ENCODE measurements around the gene CD82. TPM values are rescaled to one million over a fixed set of nuclear protein-coding genes. Genes with fewer than 3 reads are reported as not detected.

The CD82 gene
- total RNA-seq, 3 donors from 2014 or later, result 27.2 to 43.2 (median 29.6) TPM

- no peak overlapping the region for H3K4me3 ChIP-seq
- no peaks in the 10 kb centered on the region for H3K36me3 ChIP-seq (ENCODE audit: low read depth)
- no peaks in the 10 kb centered on the region for H3K4me1 ChIP-seq (ENCODE audit: low read depth)
- no peaks in the 10 kb centered on the region for H3K9me3 ChIP-seq
- no peak for TF ChIP-seq CTCF (IDR thresholded peaks at IDR 0.05)
- DNase-seq (no peak), ATAC-seq (no peak)
- intact Hi-C loops (cut with DNase I, micrococcal nuclease), result no loop called here
Measured at GRCh38 chr11:44577231-44577830, 11.9 kb downstream of the CD82 start.

DNA sequence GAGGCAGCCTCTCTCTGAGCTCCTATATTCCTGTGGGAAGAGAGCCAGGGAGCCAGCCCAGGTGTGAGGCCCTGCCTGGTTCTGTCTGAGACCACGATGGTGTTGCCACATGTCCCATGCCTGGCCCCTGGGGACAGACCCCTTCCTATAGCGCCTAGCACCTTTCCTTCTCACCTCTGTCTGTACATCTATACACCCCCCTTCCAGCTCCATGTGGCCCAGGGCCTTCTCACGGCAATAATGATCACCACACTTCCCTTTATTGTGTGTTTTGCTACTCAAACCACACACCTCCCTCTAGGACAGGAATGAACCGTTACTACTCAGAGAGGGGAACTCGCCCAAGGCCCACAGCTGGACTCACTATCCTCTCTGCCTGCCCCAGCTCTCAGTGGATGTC lies 12.8 kb downstream of the CD82 start:
- ATAC-seq, result no peak
- Histone ChIP-seq H3K4me1 (ENCODE audit: low read depth) (no peaks in the 10 kb centered on the region), H3K36me3 (ENCODE audit: low read depth) (no peaks in the 10 kb centered on the region), H3K4me3 (no peak overlapping the region), H3K9me3 (no peaks in the 10 kb centered on the region)
- no peak for TF ChIP-seq CTCF (IDR thresholded peaks at IDR 0.05)
- intact Hi-C loops (cut with DNase I, micrococcal nuclease), result no loop called here
- DNase-seq, result no peak

DNA sequence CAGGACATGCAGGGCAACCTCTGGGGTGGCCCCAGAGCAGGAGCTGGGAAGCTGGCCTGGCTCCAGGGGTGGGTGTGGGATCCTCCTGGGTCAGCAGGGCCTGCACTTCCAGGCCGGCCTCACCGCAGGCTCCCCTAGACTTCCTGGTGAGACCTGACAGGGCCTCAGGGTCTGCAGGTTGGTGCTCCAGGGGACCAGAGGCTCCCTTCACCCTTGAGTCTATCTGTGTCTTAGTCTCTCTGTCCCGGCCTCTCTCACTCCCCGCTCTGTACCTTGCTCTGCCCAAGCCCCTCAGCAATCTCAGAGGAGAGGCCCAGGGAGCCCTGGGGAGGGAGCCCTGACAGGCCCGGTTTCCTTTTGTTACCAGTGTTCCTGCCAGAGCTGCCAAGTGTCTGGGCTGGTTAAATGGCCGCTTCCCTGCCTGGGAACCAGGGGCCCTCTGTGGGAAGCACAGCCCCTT lies 13.9 kb downstream of the CD82 start:
- Histone ChIP-seq H3K4me1 (ENCODE audit: low read depth) (peaks cover 3% of the 10 kb centered on the region), H3K4me3 (no peak overlapping the region), H3K36me3 (ENCODE audit: low read depth) (no peaks in the 10 kb centered on the region), H3K9me3 (no peaks in the 10 kb centered on the region)
- intact Hi-C loops (cut with DNase I, micrococcal nuclease), result no loop called here
- ATAC-seq, result no peak
- TF ChIP-seq CTCF (IDR thresholded peaks at IDR 0.05), result no peak
- no peak for DNase-seq

GRCh38 chr11:44580701-44581100 lies 15.2 kb downstream of the CD82 start:
- DNase-seq (no peak), ATAC-seq (no peak)
- no peaks in the 10 kb centered on the region for H3K36me3 ChIP-seq (ENCODE audit: low read depth)
- no peak for TF ChIP-seq CTCF (IDR thresholded peaks at IDR 0.05)
- H3K4me3 ChIP-seq, result no peak overlapping the region
- H3K9me3 ChIP-seq, result no peaks in the 10 kb centered on the region
- H3K4me1 ChIP-seq (ENCODE audit: low read depth), result peaks cover 10% of the 10 kb centered on the region
- intact Hi-C loops (cut with DNase I, micrococcal nuclease), result no loop called here

GRCh38 chr11:44581246-44581645 lies 15.8 kb downstream of the CD82 start:
- peaks cover 10% of the 10 kb centered on the region for H3K4me1 ChIP-seq (ENCODE audit: low read depth)
- no peak for ATAC-seq

More at GRCh38 chr11:44581246-44581645, 15.8 kb downstream of the CD82 start:
- no peak for TF ChIP-seq CTCF (IDR thresholded peaks at IDR 0.05)
- Histone ChIP-seq H3K36me3 (ENCODE audit: low read depth) (no peaks in the 10 kb centered on the region), H3K4me3 (no peak overlapping the region), H3K9me3 (no peaks in the 10 kb centered on the region)
- intact Hi-C loops (cut with DNase I, micrococcal nuclease), result no loop called here
- DNase-seq, result no peak
